Subcutaneous adipose tissue (tissue), 4 donors: Measurements from ENCODE around the gene ECE1. TPM values are rescaled to one million over a fixed set of nuclear protein-coding genes. Genes with fewer than 3 reads are reported as not detected.

ENCODE experiments used
- CTCF ChIP-seq: fragments of 450-650 bp; IDR thresholded peaks from one replicate; pipeline ENCODE4 v1.5.1; 2016; ENCODE audit warnings: low read depth, mild to moderate bottlenecking, control low read depth, antibody characterized with exemption, moderate library complexity
- total RNA-seq, 4 donors: library from RNA; depleted of rRNA; stranded (reverse); fragments of >200 nt; gene quantifications; one replicate each; pipeline ENCODE4 v1.1.0, GENCODE V29; 2016

The ECE1 gene
- total RNA-seq, 4 donors from 2014 or later = 75.7 to 188 (median 96.7) TPM

GRCh38 chr1:21305900-21306189 is 15.6 kb upstream of the ECE1 start:
- no peak for TF ChIP-seq CTCF

GRCh38 chr1:21305155-21305899 is 15.1 kb upstream of the ECE1 start:
- TF ChIP-seq CTCF = no peak

DNA sequence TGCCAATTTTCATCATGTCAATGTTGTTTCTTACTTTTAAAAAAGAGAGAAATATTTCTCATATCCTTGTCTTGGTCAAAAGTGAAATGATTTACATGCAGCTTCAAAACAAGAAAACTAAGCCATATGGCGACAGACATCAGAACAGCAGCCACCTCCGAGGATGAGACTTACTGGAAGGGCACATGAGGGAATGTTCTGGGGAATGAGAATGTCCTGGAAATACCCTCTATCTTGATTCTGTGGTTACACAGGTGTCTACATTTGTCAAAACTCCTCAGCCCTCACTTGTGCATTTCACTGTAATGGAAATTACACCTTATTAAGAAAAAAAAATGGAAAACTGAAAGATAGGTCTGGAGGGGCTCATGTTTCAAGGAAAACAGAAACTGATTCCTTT is 14.2 kb upstream of the ECE1 start:
- no peak for TF ChIP-seq CTCF

GRCh38 chr1:21302747-21303715 is 12.8 kb upstream of the ECE1 start:
- no peak for TF ChIP-seq CTCF

DNA sequence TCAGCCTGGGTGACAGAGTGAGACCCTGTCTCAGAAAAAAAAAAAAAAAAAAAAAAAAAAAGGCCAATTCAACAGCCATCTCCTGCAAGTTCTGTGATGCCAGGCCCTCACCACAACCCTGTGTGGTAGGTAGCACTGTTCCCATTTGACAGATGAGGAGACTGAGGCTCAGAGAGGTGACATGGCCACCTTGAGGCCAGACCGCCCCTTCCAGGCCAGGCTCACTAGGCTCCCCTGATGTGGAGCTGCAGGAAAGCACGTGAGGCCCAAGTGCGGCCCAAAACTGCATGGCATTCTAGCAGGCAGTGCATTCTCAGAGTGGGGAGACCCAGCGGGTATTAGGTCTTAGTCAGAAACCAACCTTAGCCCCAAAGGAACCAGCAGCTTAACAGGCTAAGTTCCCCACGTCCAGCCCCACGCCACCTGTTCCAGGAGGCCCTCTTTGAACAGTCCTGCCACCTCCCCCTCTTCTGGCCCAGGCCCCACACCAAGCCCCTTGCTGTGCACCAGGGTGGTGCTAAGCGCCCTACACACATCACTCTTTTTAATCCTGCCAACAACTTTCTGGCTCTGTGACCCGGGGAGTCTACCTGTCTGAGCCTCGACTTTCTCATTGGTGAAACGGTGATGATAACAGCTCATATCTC is 11.7 kb upstream of the ECE1 start:
- TF ChIP-seq CTCF = no peak

DNA sequence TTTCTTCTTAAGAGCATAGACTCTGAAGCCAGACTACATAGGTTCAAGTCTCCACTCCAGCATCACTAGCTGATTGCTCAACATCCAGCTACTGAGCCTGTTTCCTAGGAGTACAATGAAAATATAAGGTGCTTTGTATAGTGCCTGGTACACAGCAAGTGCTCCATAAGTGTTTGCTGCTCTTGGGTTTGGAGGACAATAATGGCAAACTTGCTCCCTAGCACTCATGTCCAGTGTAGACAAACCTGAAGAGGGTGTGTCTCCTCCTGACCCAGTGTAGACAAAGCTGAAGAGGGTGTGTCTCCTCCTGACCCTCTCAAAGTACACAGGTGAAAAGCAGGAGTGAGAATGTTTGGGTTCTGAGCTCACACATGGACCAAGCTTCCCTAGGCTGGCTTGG is 10.5 kb upstream of the ECE1 start:
- no peak for TF ChIP-seq CTCF
